ENCODE data around the gene JPH2.
"Not testable (repeated sequence)": the region's sequence is repeated elsewhere in the genome, so short reads cannot be mapped to it uniquely, and the experiment has no call there.

Gene JPH2

DNA sequence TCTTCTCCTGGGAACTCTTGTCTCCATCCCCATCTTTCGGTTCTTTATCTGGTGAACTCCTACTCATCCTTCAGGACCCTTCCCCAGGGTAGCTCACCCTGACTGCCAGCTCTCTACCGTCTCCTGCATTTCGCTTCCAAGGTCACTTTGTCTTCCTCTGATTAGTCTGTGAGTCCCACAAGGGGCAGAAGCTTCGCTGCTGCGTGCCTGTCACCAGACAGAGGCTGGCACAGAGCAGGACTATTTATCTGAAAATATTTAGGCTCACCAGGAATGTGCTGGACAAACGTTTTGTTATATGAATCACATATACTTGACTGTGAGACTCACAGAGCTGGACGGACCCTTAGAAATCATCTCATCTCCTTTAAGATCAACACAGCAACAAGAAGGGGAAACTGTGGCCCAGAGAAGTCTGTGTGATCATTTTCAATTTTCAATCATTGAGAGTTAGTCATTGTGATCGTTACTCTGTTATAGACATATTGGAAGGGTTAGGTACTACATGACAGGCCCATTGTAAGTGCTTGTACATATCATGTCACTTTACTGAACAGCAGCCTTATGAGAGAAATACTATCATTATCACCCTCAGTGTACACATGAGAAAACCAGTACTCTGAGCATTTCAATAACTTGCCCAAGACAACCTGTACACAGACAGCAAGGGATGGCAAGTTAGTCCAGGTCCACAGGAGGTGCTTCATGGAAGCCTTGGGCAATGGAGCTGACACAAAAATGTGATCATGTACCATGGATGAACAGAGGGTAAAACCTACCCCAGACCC lies 51.4 kb downstream of the JPH2 start:
- Histone ChIP-seq H3K27ac (no peak overlapping the region), H3K4me3 (no peak overlapping the region)

DNA sequence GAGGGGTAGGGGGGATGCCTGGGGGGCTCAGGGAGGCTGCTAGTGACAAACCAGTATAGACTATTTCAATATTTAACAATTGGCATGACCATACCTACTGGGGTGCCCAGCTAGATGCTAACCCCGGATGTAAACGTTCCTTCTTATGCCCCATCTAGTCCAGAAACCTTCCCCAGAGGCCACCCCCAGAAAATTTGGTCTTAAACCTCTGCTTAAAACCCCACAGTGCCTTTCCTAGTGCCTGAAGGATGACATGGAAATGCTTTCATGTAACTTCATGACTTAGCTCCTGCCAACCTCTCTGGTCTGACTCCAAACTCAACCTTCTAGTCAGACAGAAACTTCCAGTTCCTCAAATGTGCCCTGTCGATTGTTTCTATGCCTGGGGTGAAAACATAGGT lies 52.0 kb downstream of the JPH2 start:
- Histone ChIP-seq H3K27ac (no peak overlapping the region), H3K4me3 (no peak overlapping the region)

DNA sequence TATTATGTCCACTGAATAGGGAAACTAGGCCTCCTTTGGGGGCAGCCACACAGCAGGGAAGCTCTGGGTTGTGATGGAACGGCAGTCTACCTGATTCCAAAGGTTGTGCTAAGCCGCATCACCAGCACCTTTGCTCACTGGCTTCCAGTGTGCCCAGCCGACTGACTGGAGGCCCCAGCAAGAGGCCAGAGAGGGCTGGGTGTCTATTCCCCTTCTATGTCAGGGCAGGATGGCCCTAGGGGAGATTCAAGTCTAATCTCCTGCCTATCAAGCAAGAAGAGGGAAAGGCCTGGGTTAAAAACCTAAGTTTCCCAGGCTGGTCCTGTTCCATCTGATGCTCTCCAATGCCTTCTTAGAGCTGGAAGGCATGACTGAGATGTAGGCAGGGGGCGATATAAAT lies 53.6 kb downstream of the JPH2 start:
- H3K4me3 ChIP-seq: no peak overlapping the region
- H3K27ac ChIP-seq: no peak overlapping the region

DNA sequence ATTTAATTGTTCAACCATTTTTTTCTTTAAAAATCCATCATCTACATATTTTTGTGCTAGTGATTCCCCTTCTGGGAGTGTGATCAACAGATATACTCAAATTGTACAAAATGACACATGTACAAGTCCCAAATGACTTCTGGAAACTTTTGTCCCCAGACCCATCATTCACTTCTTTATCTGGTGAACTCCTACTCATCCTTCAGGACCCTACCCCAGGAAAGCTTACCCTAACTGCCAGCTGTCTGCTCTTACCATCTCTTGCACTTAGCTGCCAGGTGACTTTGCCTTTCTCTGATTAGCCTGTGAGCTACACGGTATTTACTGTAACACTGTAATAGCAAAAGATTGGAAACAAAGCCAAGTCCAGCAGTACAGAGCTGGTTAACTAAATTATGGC lies 55.3 kb downstream of the JPH2 start:
- Histone ChIP-seq H3K4me3 (no peak overlapping the region), H3K27ac (no peak overlapping the region)

DNA sequence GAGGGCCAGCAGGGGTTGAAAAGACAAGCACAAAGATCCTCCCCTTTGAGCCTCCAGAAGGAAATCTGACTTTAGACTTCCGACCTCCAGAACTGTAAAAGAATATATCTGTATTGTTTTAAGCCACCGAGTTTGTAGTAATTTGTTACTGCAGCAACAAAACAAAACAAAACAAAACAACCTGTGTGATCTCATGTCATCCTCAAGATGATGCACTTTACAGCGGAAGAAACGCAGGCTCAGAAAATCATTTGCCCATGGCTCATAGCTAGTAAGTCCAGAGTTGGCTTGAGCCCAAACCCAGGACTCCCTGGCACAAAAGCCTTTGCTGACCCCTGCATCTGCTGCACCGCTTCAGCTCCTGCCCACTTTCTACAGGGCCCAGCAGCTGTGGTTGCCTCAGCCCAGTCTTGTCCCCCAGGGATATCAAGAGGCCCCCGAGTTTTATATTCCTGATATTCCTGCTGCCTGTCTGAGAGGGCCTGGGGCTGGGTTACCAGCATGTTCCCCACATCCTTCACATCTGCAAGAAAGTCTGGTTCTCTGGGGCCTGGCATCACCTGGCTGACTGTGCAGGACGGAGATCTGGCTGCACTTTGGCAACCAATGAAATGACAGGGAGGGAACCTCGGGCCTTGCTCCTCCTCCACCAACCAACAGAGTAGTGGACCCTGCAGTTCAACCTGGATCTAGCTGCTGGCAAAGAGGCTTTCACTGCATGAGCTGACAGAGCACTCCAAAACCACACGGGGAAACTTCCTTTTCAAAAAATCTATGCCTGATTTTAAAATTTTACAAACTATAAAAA lies 56.9 kb downstream of the JPH2 start:
- Histone ChIP-seq H3K4me3 (no peak overlapping the region), H3K27ac (no peak overlapping the region)

DNA sequence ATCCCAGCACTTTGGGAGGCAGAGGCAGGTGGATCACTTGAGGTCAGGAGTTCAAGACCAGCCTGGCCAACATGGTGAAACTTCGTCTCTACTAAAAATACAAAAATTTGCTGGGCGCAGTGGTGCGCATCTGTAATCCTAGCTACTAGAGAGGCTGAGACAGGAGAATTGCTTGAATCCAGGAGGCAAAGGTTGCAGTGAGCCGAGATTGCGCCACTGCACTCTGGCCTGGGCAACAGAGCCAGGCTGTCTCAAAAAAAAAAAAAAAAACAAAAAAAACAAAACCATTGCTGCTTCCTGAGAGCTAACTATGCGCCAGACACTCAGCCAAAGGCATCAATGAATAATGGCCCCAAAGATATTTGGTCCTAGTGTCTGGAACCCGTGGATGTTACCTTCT lies 57.7 kb downstream of the JPH2 start:
- not testable (repeated sequence) for H3K4me3 ChIP-seq, H3K27ac ChIP-seq

DNA sequence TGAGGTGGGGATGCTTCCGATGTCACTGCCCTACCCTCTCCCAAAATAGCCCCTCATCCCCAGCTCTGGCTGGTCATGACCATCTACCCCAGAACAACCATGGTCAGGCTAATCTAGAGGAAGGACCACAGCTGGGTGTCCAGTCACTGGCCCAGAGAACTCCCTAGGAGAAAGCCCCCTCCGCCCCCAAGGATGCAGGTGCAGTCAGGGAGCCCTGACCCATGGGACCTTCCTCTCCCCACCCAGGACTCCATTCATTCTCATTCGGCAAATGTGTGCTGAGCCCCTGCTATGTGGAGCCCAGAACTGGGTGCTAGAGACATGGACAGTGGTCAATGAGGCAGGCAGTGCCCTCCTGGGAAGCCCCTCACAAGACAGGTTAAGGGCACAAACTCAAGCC lies 60.5 kb downstream of the JPH2 start:
- Histone ChIP-seq H3K27ac (no peak overlapping the region), H3K4me3 (no peak overlapping the region)

DNA sequence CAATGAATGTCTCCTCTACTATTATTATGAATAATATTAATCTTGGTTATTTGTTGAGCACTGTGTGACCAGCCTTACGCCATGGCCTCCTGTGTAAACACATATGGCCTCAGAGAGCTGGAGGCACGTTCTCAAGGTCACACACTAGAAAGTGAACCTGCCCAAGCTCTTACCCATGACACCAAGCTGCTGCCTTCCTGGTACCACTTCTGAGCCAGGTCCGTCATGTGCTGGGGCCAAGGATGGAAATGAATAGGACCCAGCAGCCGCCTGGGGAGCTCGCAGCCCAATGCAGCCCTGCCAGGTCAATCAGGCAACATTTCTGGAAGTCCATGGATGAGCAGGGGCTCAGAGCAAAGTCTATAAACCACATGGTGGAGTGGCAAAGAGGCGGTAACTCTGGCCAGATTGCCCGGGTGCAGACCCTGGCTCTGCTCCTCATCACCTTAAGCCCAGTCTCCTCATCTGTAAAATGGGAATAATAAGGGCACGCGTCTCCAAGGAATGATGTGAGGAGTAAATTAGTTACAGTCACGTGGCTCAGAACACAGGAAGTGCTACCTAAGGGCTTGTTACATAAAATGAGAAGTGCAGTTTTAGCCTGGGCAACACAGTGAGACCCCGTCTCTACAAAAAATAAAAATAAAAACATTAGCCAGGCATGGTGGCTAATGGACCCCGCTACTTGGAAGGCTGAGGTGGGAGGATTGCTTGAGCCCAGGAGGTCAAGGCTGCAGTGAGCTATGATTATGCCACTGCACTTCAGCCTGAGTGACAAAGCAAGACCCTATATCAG lies 61.5 kb downstream of the JPH2 start:
- no peak overlapping the region for H3K27ac ChIP-seq
- H3K4me3 ChIP-seq: no peak overlapping the region

DNA sequence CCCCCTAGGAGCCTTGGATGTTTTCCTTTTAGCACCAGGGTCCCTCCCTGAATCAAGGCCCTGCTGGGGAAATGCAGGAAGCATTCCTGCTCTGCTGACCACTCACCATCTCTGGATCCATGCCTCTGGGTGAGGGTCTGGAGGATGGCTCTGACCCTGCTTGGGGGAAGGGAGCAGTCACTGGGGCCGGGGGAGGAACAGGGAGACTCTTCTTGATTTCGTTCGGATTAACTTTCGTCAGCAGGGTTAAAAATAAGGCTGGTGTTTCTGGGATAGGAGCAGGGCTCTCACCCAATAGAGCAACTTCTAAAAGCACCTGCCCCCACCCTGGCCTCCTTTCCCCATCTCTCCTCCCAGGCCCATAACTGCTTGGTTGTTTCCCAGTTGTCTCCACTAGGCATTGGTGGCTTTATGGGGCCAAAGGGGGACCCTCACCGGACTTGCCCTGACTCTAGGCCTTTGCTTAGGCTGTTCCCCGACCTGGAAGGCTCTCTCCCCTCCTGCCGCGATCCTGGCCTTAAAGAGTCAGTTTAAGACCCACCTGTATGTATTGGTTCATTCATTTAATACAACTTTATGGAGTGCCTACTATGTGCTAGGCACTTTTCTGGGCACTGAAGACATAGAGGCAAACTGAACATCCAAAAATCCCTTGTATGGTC lies 63.0 kb downstream of the JPH2 start:
- Histone ChIP-seq H3K4me3 (no peak overlapping the region), H3K27ac (no peak overlapping the region)

DNA sequence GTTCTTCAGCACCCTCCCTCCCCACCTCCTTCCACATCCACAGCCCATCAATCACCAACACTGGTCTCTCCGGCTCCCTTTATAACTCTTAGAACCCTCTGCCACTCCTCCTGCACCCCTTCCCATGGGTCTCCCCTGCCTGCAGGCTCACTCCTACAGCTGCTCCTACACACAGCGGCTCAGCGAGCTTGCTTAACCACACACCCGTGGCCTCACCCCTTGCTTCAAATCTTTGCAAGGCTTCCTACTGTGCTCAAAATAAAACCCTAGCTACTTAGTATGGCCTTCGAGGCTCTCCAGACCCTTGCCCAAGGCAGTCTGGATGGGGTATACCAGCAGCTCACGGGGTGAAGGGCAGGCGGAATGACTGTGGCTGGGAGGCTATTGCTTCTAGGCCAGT lies 63.7 kb downstream of the JPH2 start:
- no peak overlapping the region for H3K4me3 ChIP-seq
- no peak overlapping the region for H3K27ac ChIP-seq

DNA sequence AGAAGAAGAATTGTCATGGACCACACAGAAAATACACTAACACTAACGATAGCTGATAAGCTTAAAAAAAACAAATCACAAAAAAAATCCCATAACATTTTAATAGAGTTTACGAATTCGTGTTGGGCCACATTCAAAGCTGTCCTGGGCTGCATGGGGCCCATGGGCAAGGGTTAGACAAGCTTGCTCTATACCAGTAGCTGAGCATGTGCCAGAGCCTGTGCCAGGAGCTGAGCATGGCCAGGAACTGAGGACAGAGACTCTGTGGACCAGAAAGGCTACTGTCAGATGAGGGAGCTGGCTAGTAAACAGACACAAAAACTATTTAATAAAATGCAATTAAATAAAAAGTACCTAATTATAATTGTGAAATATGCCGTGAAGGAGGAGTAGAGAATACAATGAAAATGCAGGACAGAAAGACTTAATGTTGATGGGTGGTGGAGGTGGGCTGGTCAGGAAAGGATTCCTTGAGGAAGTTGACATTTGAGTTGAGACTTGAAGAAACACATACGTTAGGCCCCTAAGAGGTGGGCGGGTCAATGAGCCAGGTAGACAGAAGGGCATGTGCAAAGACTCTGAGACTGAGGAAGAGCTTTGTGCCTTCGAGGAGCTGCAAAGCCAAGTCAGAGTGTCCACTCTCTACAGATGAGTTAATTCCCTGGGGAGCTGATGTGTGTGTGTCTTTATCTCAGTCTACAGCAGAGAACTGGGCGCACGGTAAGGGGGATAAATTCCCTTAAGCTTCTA lies 66.1 kb downstream of the JPH2 start:
- H3K27ac ChIP-seq: no peak overlapping the region
- H3K4me3 ChIP-seq: no peak overlapping the region

DNA sequence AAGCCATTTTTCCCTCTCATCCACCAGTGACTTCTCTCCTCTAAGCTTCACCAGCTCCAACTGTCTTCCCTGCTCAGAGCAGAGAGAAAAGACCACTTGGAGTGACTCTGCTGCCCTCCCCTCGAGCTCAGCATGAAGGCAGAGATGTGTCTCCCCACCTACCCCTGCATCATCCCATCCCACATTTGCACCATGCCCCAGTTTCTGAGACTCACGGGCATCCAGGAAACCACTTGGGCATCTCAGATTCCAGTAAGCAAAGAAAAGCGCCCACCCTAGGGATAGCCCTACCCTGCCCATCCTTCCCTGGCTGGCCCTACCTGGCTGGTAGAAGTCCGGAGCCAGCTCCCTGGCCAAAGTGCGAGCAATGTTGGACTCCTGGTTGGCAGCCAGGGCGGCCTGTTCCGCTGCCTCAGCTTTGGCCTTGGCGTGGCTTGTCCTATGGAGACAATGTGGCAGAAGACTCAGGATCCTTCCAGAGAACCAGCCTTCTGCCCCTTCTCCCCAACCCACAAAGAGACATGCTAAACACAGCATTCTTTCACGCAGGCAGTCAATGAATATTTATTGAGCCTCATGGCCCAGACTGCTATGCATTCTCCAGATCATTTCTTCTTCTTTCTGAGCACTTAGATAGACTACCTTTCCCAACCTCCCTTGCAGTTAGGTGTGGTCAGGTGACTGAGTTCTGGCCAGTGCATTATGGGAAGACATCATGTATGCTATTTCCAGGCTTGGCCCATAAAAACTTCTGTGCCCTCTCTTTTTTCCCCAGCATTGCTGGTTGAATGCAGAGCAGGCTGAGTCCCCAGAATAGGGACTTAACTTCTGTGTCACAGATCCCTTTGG lies 68.6 kb downstream of the JPH2 start:
- no peak overlapping the region for H3K4me3 ChIP-seq
- H3K27ac ChIP-seq: no peak overlapping the region

DNA sequence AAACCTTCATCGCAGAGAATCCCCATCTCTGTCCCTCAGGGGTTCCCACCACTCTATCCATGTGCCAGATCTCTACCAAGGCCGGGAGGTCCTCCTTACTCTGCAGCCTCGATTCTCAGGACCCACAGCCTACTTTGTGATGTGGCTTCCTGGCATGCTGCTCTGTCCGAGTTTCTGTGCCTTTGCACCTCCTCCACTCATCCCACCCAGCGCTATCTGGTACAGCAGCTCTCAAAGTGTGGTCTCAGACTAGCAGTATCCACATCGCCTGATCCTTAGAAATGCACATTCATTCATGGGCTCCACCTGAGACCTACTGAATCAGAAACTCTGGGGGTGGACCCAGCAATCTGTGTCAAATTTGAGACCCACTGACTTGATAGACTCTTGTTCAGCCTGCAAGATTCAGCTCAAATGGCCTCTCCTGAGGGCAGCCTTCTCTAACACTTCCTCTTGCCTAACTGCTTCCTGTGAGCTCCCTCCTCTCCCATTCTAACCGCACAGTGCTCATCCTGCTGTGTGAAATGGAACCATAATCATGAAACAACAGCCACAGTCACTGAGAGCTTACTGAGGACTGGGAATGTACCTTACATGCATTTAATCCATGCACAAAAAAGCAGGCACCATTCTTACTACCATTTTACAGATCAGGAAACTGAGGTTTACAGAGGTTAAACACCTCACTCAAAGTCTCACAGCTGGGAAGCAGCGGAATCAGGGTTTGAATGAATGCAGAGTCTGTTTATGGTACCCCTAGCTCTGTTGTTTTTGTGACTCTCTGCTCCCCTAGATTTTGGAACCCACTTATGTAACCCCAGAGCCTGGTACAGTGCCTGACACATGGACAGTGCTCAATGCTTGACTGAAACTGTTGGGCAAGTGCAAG lies 69.4 kb downstream of the JPH2 start:
- Histone ChIP-seq H3K27ac (no peak overlapping the region), H3K4me3 (no peak overlapping the region)

DNA sequence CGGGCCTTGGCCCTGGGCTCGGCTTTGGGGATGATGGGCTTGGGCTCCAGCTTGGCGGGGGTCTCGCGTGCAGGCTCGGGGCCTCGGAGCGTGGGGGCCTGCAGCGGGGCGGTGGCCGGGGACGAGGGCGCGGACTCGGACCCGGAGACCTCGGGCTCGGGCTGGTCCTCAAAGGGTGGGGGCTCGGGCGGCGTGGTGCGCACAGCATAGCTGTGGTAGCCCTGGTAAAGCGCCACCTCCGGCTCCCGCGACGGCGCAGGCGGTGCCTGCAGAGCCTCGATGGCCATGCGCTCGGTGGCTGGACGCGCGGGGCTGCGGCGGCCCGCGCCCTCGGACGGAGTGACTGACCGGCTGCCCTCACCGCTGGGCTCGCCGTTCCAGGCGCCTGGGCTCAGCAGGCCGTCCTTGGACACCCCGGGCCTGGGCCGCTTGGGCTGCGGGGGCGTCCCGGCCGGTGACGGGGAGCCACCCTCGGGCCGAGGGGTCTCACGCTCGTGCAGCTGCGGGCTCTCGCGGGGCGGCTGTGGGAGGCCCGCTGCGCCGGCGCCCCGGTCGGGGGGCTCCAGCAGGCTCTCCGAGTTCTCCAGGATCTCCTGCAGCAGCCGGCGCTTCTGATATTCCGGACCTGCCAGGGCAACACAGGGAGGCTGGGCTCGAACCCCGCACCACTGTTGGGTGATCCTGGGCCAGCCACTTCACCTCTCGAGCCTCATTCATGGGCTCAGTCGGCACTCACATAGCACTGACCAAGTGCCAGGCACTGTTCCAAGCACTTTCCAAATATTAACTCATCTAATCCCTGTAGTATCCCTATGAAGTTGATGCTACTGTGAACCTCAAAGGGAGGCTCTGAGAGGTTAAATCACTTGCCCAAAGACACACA lies 71.0 kb downstream of the JPH2 start:
- Histone ChIP-seq H3K4me3 (no peak overlapping the region), H3K27ac (no peak overlapping the region)

DNA sequence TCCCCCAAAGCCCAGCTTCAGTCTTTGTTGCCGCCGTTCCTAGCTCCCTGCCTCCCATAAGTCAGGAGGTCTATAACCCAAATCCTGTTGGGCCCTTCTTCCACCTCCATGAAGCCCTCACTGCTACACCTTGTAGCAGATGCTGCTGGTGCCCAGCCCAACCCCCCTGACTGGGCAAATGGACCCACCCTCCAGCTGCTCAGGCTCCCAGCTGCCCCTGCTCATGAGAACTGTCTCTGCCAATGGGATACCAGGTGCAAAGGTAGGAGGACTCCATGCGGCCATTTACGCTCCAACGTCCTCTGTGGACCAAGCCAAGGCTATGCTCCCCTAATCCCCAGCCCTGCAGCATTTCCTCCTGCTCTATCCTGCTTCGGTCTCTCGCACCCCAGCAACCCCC lies 71.8 kb downstream of the JPH2 start:
- Histone ChIP-seq H3K27ac (no peak overlapping the region), H3K4me3 (no peak overlapping the region)

DNA sequence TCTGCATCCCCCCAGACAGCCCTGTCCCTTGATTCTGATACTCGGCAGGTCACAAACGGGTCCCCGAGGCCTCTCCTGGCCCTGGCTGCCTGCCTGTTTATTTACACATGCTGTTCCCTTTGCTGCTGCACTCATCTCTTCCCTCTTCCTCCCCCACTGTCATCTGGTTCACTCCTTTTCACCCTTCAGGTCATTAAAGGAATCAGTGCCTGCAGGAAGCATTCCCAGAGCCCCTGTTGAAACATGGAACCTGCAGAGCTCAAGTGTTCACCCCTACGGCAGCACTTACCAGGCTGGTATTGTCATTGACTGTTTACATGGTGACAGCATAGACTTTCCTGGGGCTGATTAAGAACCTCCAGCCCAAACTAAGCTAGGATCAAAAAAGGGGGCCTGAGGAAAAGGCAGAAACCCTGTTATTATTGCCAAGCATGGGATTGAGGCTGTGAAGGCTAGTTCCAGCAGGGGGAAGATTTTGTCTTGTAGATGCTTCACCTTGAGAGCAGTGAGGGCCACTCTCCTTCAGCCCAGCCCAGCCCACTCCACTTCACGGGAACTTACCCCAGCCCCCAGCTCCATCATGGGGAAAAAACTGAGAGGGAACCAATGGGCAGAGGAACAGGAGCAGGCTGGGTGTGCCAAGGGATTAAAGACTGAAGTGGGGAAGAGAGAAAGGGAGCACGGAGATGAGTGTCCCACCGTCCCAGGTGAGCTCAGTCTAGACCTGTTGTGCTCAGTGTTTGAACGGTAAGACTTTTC lies 73.2 kb downstream of the JPH2 start:
- no peak overlapping the region for H3K4me3 ChIP-seq
- H3K27ac ChIP-seq: no peak overlapping the region

Data from skin epidermis (tissue), 12 donors.